ENCODE data around the gene ADORA2A.

DNA sequence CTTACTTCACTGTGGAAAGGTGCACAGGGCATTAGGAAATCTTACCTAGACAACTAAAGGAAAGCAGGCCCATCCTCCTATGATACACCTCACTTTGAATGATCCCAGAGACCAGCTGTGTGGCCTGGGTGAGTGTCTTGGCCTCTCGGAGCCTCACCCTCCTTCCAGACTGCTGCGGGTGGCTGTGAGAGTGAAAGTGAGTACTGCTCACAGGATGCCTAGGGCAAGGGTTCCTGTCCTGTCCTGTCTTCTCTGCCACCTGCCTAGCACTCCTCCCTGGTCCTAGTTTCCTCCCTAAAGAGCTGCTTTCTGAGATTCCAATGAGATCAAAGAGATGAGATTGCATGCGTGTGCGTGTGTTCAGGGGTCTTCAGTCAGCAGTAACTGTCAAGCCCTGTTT lies 19.5 kb upstream of the ADORA2A start:
- TF ChIP-seq, protein P1, sequence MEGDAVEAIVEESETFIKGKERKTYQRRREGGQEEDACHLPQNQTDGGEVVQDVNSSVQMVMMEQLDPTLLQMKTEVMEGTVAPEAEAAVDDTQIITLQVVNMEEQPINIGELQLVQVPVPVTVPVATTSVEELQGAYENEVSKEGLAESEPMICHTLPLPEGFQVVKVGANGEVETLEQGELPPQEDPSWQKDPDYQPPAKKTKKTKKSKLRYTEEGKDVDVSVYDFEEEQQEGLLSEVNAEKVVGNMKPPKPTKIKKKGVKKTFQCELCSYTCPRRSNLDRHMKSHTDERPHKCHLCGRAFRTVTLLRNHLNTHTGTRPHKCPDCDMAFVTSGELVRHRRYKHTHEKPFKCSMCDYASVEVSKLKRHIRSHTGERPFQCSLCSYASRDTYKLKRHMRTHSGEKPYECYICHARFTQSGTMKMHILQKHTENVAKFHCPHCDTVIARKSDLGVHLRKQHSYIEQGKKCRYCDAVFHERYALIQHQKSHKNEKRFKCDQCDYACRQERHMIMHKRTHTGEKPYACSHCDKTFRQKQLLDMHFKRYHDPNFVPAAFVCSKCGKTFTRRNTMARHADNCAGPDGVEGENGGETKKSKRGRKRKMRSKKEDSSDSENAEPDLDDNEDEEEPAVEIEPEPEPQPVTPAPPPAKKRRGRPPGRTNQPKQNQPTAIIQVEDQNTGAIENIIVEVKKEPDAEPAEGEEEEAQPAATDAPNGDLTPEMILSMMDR (IDR thresholded peaks at IDR 0.05) = no peak
- TF ChIP-seq ZFX (IDR thresholded peaks at IDR 0.05; ENCODE audit: borderline replicate concordance) = no peak

Measured in 22Rv1 (cell line).